HepG2 (cell line): ENCODE data around the gene JPT1. TPM values are rescaled to one million over a fixed set of nuclear protein-coding genes. Genes with fewer than 3 reads are reported as not detected.

Experiments used
- ARHGAP35 ChIP-seq: sonication (generic); formaldehyde crosslinking; IDR thresholded peaks from 2 replicates; pipeline ENCODE4 v1.9.0; 2022; ENCODE audit warnings: mild to moderate bottlenecking, inconsistent platforms, moderate library complexity, missing genetic modification reagents, borderline replicate concordance
- ATF7 ChIP-seq, 2 experiments: fragments of 450-650 bp in 1 of 2; sonication (generic) in 1 of 2; formaldehyde crosslinking in 1 of 2; IDR thresholded peaks; 2 replicates each; pipeline versions ENCODE4 v1.4.0 to v1.6.1; 2016 to 2020; ENCODE audit warnings: antibody characterized with exemption in 1 of 2, mild to moderate bottlenecking in 1 of 2, missing genetic modification reagents in 1 of 2
- JUND ChIP-seq: sonication (generic); formaldehyde crosslinking; IDR thresholded peaks from 2 replicates; pipeline ENCODE4 v1.8.0; 2022; ENCODE audit warnings: mild to moderate bottlenecking, missing genetic modification reagents
- MIXL1 ChIP-seq: IDR thresholded peaks from 2 replicates; pipeline ENCODE4 v1.6.1; 2016
- NFATC3 ChIP-seq: sonication (generic); formaldehyde crosslinking; IDR thresholded peaks from 2 replicates; pipeline ENCODE4 v1.5.1; 2020; ENCODE audit warnings: mild to moderate bottlenecking, missing genetic modification reagents
- PAXIP1 ChIP-seq: sonication (generic); formaldehyde crosslinking; conservative IDR thresholded peaks from 2 replicates; pipeline ENCODE4 v1.4.0; 2020; ENCODE audit warnings: mild to moderate bottlenecking, missing genetic modification reagents, moderate library complexity
- PHF21A ChIP-seq: sonication (generic); formaldehyde crosslinking; IDR thresholded peaks from 2 replicates; pipeline ENCODE4 v1.5.0; 2020; ENCODE audit warnings: mild to moderate bottlenecking, missing genetic modification reagents
- TEAD3 ChIP-seq: optimal IDR thresholded peaks from 2 replicates; pipeline ENCODE3; 2016; ENCODE audit warnings: borderline replicate concordance
- THAP11 ChIP-seq: IDR thresholded peaks from 2 replicates; pipeline ENCODE4 v1.6.1; 2016; ENCODE audit warnings: missing biosample characterization, missing genetic modification reagents
- ZNF367 ChIP-seq: sonication (generic); formaldehyde crosslinking; IDR thresholded peaks from 2 replicates; pipeline ENCODE4 v1.4.0; 2020; ENCODE audit warnings: missing genetic modification reagents, borderline replicate concordance
- ZNF430 ChIP-seq: sonication (generic); formaldehyde crosslinking; IDR thresholded peaks from 2 replicates; pipeline ENCODE4 v1.9.0; 2021; ENCODE audit warnings: mild to moderate bottlenecking, missing genetic modification reagents
- ZNF543 ChIP-seq: sonication (generic); formaldehyde crosslinking; IDR thresholded peaks from 2 replicates; pipeline ENCODE4 v1.4.0; 2020; ENCODE audit warnings: mild to moderate bottlenecking, missing genetic modification reagents
- ZNF839 ChIP-seq: sonication (generic); formaldehyde crosslinking; IDR thresholded peaks from 2 replicates; pipeline ENCODE4 v1.4.0; 2020; ENCODE audit warnings: missing genetic modification reagents, mild to moderate bottlenecking, borderline replicate concordance
- ZSCAN25 ChIP-seq: sonication (generic); formaldehyde crosslinking; IDR thresholded peaks from 2 replicates; pipeline ENCODE4 v1.8.0; 2022; ENCODE audit warnings: mild to moderate bottlenecking, missing genetic modification reagents
- ZSCAN30 ChIP-seq: sonication (generic); formaldehyde crosslinking; IDR thresholded peaks from 2 replicates; pipeline ENCODE4 v1.5.0; 2020; ENCODE audit warnings: mild to moderate bottlenecking, missing genetic modification reagents
- polyA plus RNA-seq, 8 experiments: library from polyadenylated mRNA; depleted of rRNA in 3 of 8; stranded (reverse) in 7 of 8; unstranded in 1 of 8; fragments of >200 nt; fragmentation: Illumina TruSeq in 4 of 8; extraction: Trizol in 4 of 8; gene quantifications; 2 replicates each; pipeline versions ENCODE4 v1.2.1 to v1.2.3, GENCODE V29; 2011 to 2016; ENCODE audit warnings: low read depth in 4 of 8, missing spikeins in 1 of 8, mixed read lengths in 1 of 8; ENCODE audit not compliant: insufficient read depth in 1 of 8
- total RNA-seq, 5 experiments: library from RNA; depleted of rRNA; stranded (reverse); fragments of >200 nt; fragmentation: Illumina TruSeq; extraction: Trizol; gene quantifications; 2 replicates each; pipeline ENCODE4 v1.2.3, GENCODE V29; 2016; ENCODE audit warnings: low read depth in 1 of 5
- TF ChIP-seq, protein P1 (sequence below): sonication (generic); formaldehyde crosslinking; IDR thresholded peaks from 2 replicates; pipeline ENCODE4 v1.4.0; 2020; ENCODE audit warnings: mild to moderate bottlenecking, missing genetic modification reagents, borderline replicate concordance
- TF ChIP-seq, protein P2 (sequence below), 2 experiments: sonication (generic) in 1 of 2; formaldehyde crosslinking in 1 of 2; IDR thresholded peaks; 2 replicates each; pipeline versions ENCODE4 v1.5.1 to v1.6.1; 2011 to 2020; ENCODE audit warnings: borderline replicate concordance in 1 of 2, low read depth in 1 of 2, low read length in 1 of 2, mild to moderate bottlenecking in 1 of 2, missing genetic modification reagents in 1 of 2, moderate library complexity in 1 of 2

The JPT1 gene
- total and polyA plus RNA-seq, 2 of the 13 experiments (the other 11 are each of a cell fraction or from before 2014, with no cell fraction given) = 43.3 to 256 TPM

GRCh38 chr17:75088465-75089417 lies 65.6 kb downstream of the JPT1 start (continued):
- no peak for TF ChIP-seq ZNF367 (CRISPR knock-in tag)
- peak; percentile 41; the same call in 1 of the 2 replicates for TF ChIP-seq ZSCAN25 (CRISPR knock-in tag)
- TF ChIP-seq, protein P1, sequence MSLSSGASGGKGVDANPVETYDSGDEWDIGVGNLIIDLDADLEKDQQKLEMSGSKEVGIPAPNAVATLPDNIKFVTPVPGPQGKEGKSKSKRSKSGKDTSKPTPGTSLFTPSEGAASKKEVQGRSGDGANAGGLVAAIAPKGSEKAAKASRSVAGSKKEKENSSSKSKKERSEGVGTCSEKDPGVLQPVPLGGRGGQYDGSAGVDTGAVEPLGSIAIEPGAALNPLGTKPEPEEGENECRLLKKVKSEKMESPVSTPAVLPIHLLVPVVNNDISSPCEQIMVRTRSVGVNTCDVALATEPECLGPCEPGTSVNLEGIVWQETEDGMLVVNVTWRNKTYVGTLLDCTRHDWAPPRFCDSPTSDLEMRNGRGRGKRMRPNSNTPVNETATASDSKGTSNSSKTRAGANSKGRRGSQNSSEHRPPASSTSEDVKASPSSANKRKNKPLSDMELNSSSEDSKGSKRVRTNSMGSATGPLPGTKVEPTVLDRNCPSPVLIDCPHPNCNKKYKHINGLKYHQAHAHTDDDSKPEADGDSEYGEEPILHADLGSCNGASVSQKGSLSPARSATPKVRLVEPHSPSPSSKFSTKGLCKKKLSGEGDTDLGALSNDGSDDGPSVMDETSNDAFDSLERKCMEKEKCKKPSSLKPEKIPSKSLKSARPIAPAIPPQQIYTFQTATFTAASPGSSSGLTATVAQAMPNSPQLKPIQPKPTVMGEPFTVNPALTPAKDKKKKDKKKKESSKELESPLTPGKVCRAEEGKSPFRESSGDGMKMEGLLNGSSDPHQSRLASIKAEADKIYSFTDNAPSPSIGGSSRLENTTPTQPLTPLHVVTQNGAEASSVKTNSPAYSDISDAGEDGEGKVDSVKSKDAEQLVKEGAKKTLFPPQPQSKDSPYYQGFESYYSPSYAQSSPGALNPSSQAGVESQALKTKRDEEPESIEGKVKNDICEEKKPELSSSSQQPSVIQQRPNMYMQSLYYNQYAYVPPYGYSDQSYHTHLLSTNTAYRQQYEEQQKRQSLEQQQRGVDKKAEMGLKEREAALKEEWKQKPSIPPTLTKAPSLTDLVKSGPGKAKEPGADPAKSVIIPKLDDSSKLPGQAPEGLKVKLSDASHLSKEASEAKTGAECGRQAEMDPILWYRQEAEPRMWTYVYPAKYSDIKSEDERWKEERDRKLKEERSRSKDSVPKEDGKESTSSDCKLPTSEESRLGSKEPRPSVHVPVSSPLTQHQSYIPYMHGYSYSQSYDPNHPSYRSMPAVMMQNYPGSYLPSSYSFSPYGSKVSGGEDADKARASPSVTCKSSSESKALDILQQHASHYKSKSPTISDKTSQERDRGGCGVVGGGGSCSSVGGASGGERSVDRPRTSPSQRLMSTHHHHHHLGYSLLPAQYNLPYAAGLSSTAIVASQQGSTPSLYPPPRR = peak; percentile 32; the same call in 1 of the 2 replicates
- peak; percentile 45; the same call in 1 of the 2 replicates for TF ChIP-seq JUND
- TF ChIP-seq PAXIP1 (CRISPR knock-in tag) = peak; percentile 63
- TF ChIP-seq THAP11 (CRISPR knock-in tag) = no peak
- no peak for TF ChIP-seq ZNF430 (CRISPR knock-in tag)
- no peak for TF ChIP-seq ZSCAN30
- no peak; the same call in 1 of the 2 replicates for TF ChIP-seq ARHGAP35
- TF ChIP-seq MIXL1 (CRISPR knock-in tag) = 0 out of 2 replicates have a peak, but pooled peaks have one; percentile 16
- TF ChIP-seq PHF21A = peak; percentile 30; the same call in 1 of the 2 replicates
- 0 out of 2 replicates have a peak, but pooled peaks have one; percentile 55 for TF ChIP-seq NFATC3
- 0 out of 2 replicates have a peak, but pooled peaks have one; percentile 60 for TF ChIP-seq ZNF543
- TF ChIP-seq ATF7 (IDR thresholded peaks at IDR 0.05) = no peak
- TF ChIP-seq ATF7 (CRISPR knock-in tag; IDR thresholded peaks at IDR 0.05) = no peak
- TF ChIP-seq, protein P2, sequence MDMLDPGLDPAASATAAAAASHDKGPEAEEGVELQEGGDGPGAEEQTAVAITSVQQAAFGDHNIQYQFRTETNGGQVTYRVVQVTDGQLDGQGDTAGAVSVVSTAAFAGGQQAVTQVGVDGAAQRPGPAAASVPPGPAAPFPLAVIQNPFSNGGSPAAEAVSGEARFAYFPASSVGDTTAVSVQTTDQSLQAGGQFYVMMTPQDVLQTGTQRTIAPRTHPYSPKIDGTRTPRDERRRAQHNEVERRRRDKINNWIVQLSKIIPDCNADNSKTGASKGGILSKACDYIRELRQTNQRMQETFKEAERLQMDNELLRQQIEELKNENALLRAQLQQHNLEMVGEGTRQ (IDR thresholded peaks at IDR 0.05; ENCODE audit: low read depth, low read length) = no peak
- TF ChIP-seq, protein P2 (CRISPR knock-in tag; IDR thresholded peaks at IDR 0.05; ENCODE audit: borderline replicate concordance) = no peak
- TF ChIP-seq TEAD3 (CRISPR knock-in tag) = peak; percentile 68
- TF ChIP-seq ZNF839 (CRISPR knock-in tag) = no peak
